PC-3 (cell line): Measurements from ENCODE around the gene DENND1B. TPM values are rescaled to one million over a fixed set of nuclear protein-coding genes. Genes with fewer than 3 reads are reported as not detected.

Experiments
- ATAC-seq: fragments of 200-7000 bp; cut with Tn5 transposase; 2 replicates; pipeline ENCODE4 v1.9.1; 2020; ENCODE audit warnings: mild to moderate bottlenecking, moderate library complexity
- BruUV-seq: library from RNA; stranded (reverse); fragments of 400-500 nt; replicated peaks from 2 replicates; lab custom pipeline; 2021; lab: Mats Ljungman, UMichigan
- CTCF ChIA-PET: fragments of 300-600 bp; sonication (Branson Sonifier 250); formaldehyde crosslinking; loops from one replicate; lab custom pipeline; 2022; ENCODE audit warnings: antibody characterized with exemption; lab: Charles Lee
- POLR2A ChIA-PET: fragments of 300-600 bp; sonication (Branson Sonifier 250); formaldehyde crosslinking; loops from one replicate; lab custom pipeline; 2022; ENCODE audit warnings: antibody characterized with exemption; ENCODE audit not compliant: unreplicated experiment; lab: Charles Lee
- DNase-seq: peaks from one replicate; pipeline ENCODE4 v3.0.0-alpha.2; 2015
- H2AFZ ChIP-seq: fragments of 300-600 bp; sonication (generic); 2 replicates; pipeline ENCODE4 v1.6.0; 2016; ENCODE audit warnings: antibody characterized with exemption, low read length
- H3F3A ChIP-seq: fragments of 300-600 bp; sonication (generic); one replicate; pipeline ENCODE4 v1.6.0; 2017; ENCODE audit warnings: antibody characterized with exemption, low read length, control low read depth, mild to moderate bottlenecking; ENCODE audit not compliant: unreplicated experiment
- H3K27ac ChIP-seq: fragments of 300-600 bp; sonication (generic); 2 replicates; pipeline ENCODE4 v1.5.1; 2016; ENCODE audit warnings: mild to moderate bottlenecking, low read length
- H3K27me3 ChIP-seq: fragments of 300-600 bp; sonication (generic); 2 replicates; pipeline ENCODE4 v1.6.1; 2016; ENCODE audit warnings: low read length, mixed read lengths
- H3K36me3 ChIP-seq: fragments of 300-600 bp; sonication (generic); 2 replicates; pipeline ENCODE4 v1.6.1; 2016; ENCODE audit warnings: low read depth, mixed run types, low read length, mixed read lengths
- H3K4me1 ChIP-seq: fragments of 300-600 bp; sonication (generic); 2 replicates; pipeline ENCODE4 v1.5.1; 2016; ENCODE audit warnings: low read length; ENCODE audit not compliant: insufficient read depth
- H3K4me2 ChIP-seq: fragments of 300-600 bp; sonication (generic); 2 replicates; pipeline ENCODE4 v1.6.0; 2016; ENCODE audit warnings: low read length
- H3K4me3 ChIP-seq: fragments of 300-600 bp; sonication (generic); 2 replicates; pipeline ENCODE4 v1.5.1; 2016; ENCODE audit warnings: mild to moderate bottlenecking, low read length, mixed read lengths
- H3K79me2 ChIP-seq: fragments of 300-600 bp; sonication (generic); 2 replicates; pipeline ENCODE4 v1.6.1; 2017; ENCODE audit warnings: low read length, mixed read lengths
- H3K9ac ChIP-seq: fragments of 300-600 bp; sonication (generic); 2 replicates; pipeline ENCODE4 v1.6.0; 2016; ENCODE audit warnings: mild to moderate bottlenecking, low read length
- H3K9me2 ChIP-seq: fragments of 300-600 bp; sonication (generic); replicated peaks from 2 replicates; pipeline ENCODE4 v1.6.1; 2016; ENCODE audit warnings: mixed run types, low read length, mixed read lengths
- H3K9me3 ChIP-seq: fragments of 300-600 bp; sonication (generic); 2 replicates; pipeline ENCODE4 v1.6.1; 2016; ENCODE audit warnings: low read length, mixed read lengths
- H4K20me1 ChIP-seq: fragments of 300-600 bp; sonication (generic); 2 replicates; pipeline ENCODE4 v1.6.1; 2016; ENCODE audit warnings: low read length, mixed read lengths
- CTCF ChIP-seq: fragments of 300-600 bp; sonication (generic); conservative IDR thresholded peaks from 2 replicates; pipeline ENCODE4 v1.5.1; 2017; ENCODE audit warnings: antibody characterized with exemption, low read depth, mild to moderate bottlenecking, low read length
- EZH2 ChIP-seq: fragments of 300-600 bp; sonication (generic); IDR thresholded peaks from one replicate; pipeline ENCODE4 v1.6.1; 2017; ENCODE audit warnings: antibody characterized with exemption, mild to moderate bottlenecking, low read length; ENCODE audit not compliant: unreplicated experiment
- EZH2phosphoT487 ChIP-seq: fragments of 300-600 bp; sonication (generic); IDR thresholded peaks from 2 replicates; pipeline ENCODE4 v1.6.1; 2018; ENCODE audit warnings: mild to moderate bottlenecking, antibody characterized with exemption, low read length, borderline replicate concordance
- intact Hi-C: fragments of 100-400 bp; cut with micrococcal nuclease; formaldehyde crosslinking; loops from 2 replicates; pipeline ENCODE4 v1.9.0; 2023
- total RNA-seq: library from RNA; depleted of rRNA; stranded (reverse); fragments of >200 nt; gene quantifications from 2 replicates; pipeline ENCODE4 v1.2.3, GENCODE V29; 2014

Gene DENND1B
- total RNA-seq, 1 experiment from 2014 or later: 7.4 TPM

- POLR2A ChIA-PET: no interaction called here
- Histone ChIP-seq H4K20me1 (no peaks in the 10 kb centered on the region), H3K4me3 (no peak overlapping the region), H3K36me3 (no peaks in the 10 kb centered on the region), H2AFZ (no peak overlapping the region), H3K79me2 (no peaks in the 10 kb centered on the region), H3K27ac (no peak overlapping the region), H3K4me2 (no peak overlapping the region), H3K9ac (no peak overlapping the region), H3F3A (no peaks in the 10 kb centered on the region), H3K4me1 (no peaks in the 10 kb centered on the region), H3K27me3 (no peaks in the 10 kb centered on the region), H3K9me3 (no peaks in the 10 kb centered on the region), H3K9me2 (no peaks in the 10 kb centered on the region)
- intact Hi-C loops: no loop called here
- CTCF ChIA-PET: no interaction called here
- DNase-seq (no peak), ATAC-seq (no peak)
- TF ChIP-seq CTCF (no peak), EZH2phosphoT487 (no peak), EZH2 (no peak)
- BruUV-seq: no TSS peak
These were observed 31.4 kb upstream of the DENND1B start for GRCh38 chr1:197806718-197807117.

- ATAC-seq (no peak), DNase-seq (no peak)
- H3F3A ChIP-seq: no peaks in the 10 kb centered on the region
- no peaks in the 10 kb centered on the region for H3K9me2 ChIP-seq
- no peak overlapping the region for H3K27ac ChIP-seq
- H3K4me3 ChIP-seq: no peak overlapping the region
- no peaks in the 10 kb centered on the region for H3K27me3 ChIP-seq
- no peaks in the 10 kb centered on the region for H3K9me3 ChIP-seq
- TF ChIP-seq EZH2phosphoT487: no peak
- no peak for TF ChIP-seq CTCF
- no peak for TF ChIP-seq EZH2
- no peak overlapping the region for H3K9ac ChIP-seq
- H3K4me1 ChIP-seq: no peaks in the 10 kb centered on the region
- ChIA-PET CTCF (no interaction called here), POLR2A (no interaction called here)
- BruUV-seq: no TSS peak
- H2AFZ ChIP-seq: no peak overlapping the region
- H3K36me3 ChIP-seq: no peaks in the 10 kb centered on the region
- H4K20me1 ChIP-seq: no peaks in the 10 kb centered on the region
- intact Hi-C loops: no loop called here
- no peak overlapping the region for H3K4me2 ChIP-seq
- H3K79me2 ChIP-seq: no peaks in the 10 kb centered on the region
These were observed 26.4 kb upstream of the DENND1B start for GRCh38 chr1:197801684-197802083.

GRCh38 chr1:197801111-197801482 is 25.8 kb upstream of the DENND1B start:
- intact Hi-C loops: no loop called here
- POLR2A ChIA-PET: no interaction called here
- Histone ChIP-seq H3K4me3 (no peak overlapping the region), H3K9me3 (no peaks in the 10 kb centered on the region), H3K27ac (no peak overlapping the region), H3K36me3 (no peaks in the 10 kb centered on the region), H3K27me3 (no peaks in the 10 kb centered on the region), H3K4me2 (no peak overlapping the region), H3K4me1 (no peaks in the 10 kb centered on the region), H3K9me2 (no peaks in the 10 kb centered on the region), H2AFZ (no peak overlapping the region), H4K20me1 (no peaks in the 10 kb centered on the region), H3F3A (no peaks in the 10 kb centered on the region), H3K79me2 (no peaks in the 10 kb centered on the region), H3K9ac (no peak overlapping the region)
- CTCF ChIA-PET: no interaction called here
- no peak for ATAC-seq
- no TSS peak for BruUV-seq
- TF ChIP-seq EZH2phosphoT487: no peak
- TF ChIP-seq CTCF: no peak
- no peak for TF ChIP-seq EZH2
- DNase-seq: no peak
